Calu3 (cell line): ENCODE measurements around the gene CMIP. TPM values are rescaled to one million over a fixed set of nuclear protein-coding genes. Genes with fewer than 3 reads are reported as not detected.

Experiments used
- BruUV-seq: library from RNA; stranded (reverse); fragments of 400-500 nt; replicated peaks from 2 replicates; lab custom pipeline; 2021; lab: Mats Ljungman, UMichigan
- CTCF ChIA-PET: fragments of 300-600 bp; sonication (Branson Sonifier 250); formaldehyde crosslinking; loops from one replicate; lab custom pipeline; 2022; ENCODE audit warnings: antibody characterized with exemption; lab: Charles Lee
- DNase-seq: peaks from one replicate; pipeline ENCODE4 v3.0.0; 2022
- H3K27ac Mint-ChIP-seq: one replicate; pipeline ENCODE4 v1.8.0; 2022; ENCODE audit warnings: mixed read lengths; ENCODE audit not compliant: unreplicated experiment
- H3K27me3 Mint-ChIP-seq: one replicate; pipeline ENCODE4 v1.8.0; 2022; ENCODE audit warnings: mixed read lengths; ENCODE audit not compliant: unreplicated experiment
- H3K36me3 Mint-ChIP-seq: one replicate; pipeline ENCODE4 v1.8.0; 2022; ENCODE audit warnings: mild to moderate bottlenecking, moderate library complexity, mixed read lengths; ENCODE audit not compliant: insufficient read depth, unreplicated experiment
- H3K4me1 Mint-ChIP-seq: one replicate; pipeline ENCODE4 v1.8.0; 2022; ENCODE audit warnings: mild to moderate bottlenecking, low read depth, mixed read lengths; ENCODE audit not compliant: unreplicated experiment
- H3K4me3 Mint-ChIP-seq: one replicate; pipeline ENCODE4 v1.8.0; 2022; ENCODE audit warnings: mild to moderate bottlenecking, low read depth, moderate library complexity, mixed read lengths; ENCODE audit not compliant: unreplicated experiment
- H3K9me3 Mint-ChIP-seq: one replicate; pipeline ENCODE4 v1.8.0; 2022; ENCODE audit warnings: low read depth, mixed read lengths; ENCODE audit not compliant: unreplicated experiment
- intact Hi-C: fragments of 100-400 bp; cut with micrococcal nuclease; formaldehyde crosslinking; loops from one replicate; pipeline ENCODE4 v1.10.0; 2022; ENCODE audit not compliant: unreplicated experiment
- total RNA-seq: library from RNA; stranded (reverse); gene quantifications from 2 replicates; pipeline ENCODE4 v1.2.3, GENCODE V29; 2022
- TF ChIP-seq, protein P1 (sequence below): fragments of 200-600 bp; IDR thresholded peaks from one replicate; pipeline ENCODE4 v1.8.0; 2022; ENCODE audit warnings: antibody characterized with exemption; ENCODE audit not compliant: unreplicated experiment

CMIP gene
- total RNA-seq, 1 experiment from 2014 or later, result 82.7 TPM

DNA sequence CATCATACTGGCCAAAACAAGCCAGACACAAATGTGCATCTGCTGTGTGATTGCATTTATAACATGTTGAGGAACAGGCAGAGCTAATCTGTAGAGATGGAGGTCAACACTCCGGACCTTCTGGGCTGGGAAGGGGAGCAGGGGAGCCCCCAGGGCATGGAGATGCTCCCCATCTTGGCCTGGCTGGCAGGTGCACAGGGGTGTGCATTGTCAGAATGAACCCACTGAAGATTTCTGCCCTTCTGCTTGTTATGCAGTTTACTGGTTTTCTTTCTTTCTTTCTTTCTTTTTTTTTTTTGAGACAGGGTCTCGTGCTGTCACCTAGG lies 146.9 kb downstream of the CMIP start:
- H3K27ac Mint-ChIP-seq, result no peak overlapping the region
- peaks cover 39% of the 10 kb centered on the region for H3K4me1 Mint-ChIP-seq
- H3K4me3 Mint-ChIP-seq, result no peak overlapping the region
- no TSS peak for BruUV-seq
- TF ChIP-seq, protein P1, sequence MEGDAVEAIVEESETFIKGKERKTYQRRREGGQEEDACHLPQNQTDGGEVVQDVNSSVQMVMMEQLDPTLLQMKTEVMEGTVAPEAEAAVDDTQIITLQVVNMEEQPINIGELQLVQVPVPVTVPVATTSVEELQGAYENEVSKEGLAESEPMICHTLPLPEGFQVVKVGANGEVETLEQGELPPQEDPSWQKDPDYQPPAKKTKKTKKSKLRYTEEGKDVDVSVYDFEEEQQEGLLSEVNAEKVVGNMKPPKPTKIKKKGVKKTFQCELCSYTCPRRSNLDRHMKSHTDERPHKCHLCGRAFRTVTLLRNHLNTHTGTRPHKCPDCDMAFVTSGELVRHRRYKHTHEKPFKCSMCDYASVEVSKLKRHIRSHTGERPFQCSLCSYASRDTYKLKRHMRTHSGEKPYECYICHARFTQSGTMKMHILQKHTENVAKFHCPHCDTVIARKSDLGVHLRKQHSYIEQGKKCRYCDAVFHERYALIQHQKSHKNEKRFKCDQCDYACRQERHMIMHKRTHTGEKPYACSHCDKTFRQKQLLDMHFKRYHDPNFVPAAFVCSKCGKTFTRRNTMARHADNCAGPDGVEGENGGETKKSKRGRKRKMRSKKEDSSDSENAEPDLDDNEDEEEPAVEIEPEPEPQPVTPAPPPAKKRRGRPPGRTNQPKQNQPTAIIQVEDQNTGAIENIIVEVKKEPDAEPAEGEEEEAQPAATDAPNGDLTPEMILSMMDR, result no peak
- CTCF ChIA-PET, result interaction anchor here (0.7 kb wide), 1 partner anchor 16 kb away, joined by 3 read pairs; no protein-coding TSS in a partner anchor
- H3K27me3 Mint-ChIP-seq, result no peaks in the 10 kb centered on the region
- H3K9me3 Mint-ChIP-seq, result no peaks in the 10 kb centered on the region
- intact Hi-C loops, result no loop called here
- no peak for DNase-seq
- H3K36me3 Mint-ChIP-seq, result peaks cover 23% of the 10 kb centered on the region

DNA sequence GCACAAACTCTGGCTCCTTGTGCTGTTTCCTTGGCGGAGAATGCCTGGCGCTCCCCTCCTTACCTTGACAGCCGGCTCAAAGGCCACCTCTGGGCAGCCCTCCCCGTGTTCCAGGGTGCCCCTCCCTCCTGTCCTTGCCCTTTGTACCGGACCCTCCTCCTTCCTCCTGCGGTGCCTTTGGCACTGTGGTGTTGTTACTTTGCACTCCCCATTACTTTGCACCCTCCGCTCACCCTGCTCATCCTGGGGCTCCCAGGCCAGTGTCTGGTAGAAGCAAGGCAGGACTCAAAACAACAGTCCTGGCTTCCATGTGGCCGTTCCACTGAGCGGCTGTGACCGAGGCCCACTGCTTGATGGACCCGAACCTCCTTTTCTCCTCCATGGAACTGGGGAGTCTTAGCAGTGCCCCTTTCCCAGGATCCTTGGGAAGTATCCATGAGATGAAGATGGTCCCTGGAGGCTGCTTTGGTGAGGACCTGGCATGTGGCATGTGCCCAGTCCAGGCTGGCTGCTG lies 147.8 kb downstream of the CMIP start:
- no peak for DNase-seq
- no peak overlapping the region for H3K27ac Mint-ChIP-seq
- CTCF ChIA-PET, result interaction anchor here (0.7 kb wide), 1 partner anchor 23 kb away, joined by 3 read pairs; no protein-coding TSS in a partner anchor
- no peaks in the 10 kb centered on the region for H3K9me3 Mint-ChIP-seq
- intact Hi-C loops, result no loop called here
- H3K4me1 Mint-ChIP-seq, result peaks cover 36% of the 10 kb centered on the region
- no peak overlapping the region for H3K4me3 Mint-ChIP-seq
- TF ChIP-seq, protein P1, result no peak
- H3K36me3 Mint-ChIP-seq, result peaks cover 16% of the 10 kb centered on the region
- no TSS peak for BruUV-seq
- no peaks in the 10 kb centered on the region for H3K27me3 Mint-ChIP-seq

DNA sequence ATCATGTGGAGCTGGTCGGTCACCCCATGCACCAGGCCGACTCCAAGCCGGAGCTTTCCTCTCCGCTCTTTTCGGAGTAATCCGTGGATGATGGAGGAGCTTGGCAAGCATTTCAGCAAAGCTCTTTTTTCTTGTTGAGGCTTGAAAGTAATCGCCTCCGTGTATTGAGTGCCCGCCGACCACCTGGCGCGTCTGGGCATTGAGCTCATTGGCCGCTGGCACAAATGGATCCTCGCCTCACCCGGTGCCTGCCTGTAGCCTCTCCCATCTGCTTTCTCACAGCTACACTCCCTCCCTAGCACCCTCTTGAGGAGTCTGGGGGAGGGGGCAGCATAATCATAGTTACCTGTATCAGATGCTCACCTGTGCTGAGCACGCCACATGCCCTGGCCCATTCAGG lies 148.9 kb downstream of the CMIP start:
- H3K27me3 Mint-ChIP-seq, result no peaks in the 10 kb centered on the region
- H3K4me3 Mint-ChIP-seq, result no peak overlapping the region
- BruUV-seq, result no TSS peak
- TF ChIP-seq, protein P1, result no peak
- no peak overlapping the region for H3K27ac Mint-ChIP-seq
- no peaks in the 10 kb centered on the region for H3K9me3 Mint-ChIP-seq
- no peak for DNase-seq
- peaks cover 13% of the 10 kb centered on the region for H3K36me3 Mint-ChIP-seq
- H3K4me1 Mint-ChIP-seq, result peaks cover 36% of the 10 kb centered on the region
- intact Hi-C loops, result no loop called here
- CTCF ChIA-PET, result no interaction called here

DNA sequence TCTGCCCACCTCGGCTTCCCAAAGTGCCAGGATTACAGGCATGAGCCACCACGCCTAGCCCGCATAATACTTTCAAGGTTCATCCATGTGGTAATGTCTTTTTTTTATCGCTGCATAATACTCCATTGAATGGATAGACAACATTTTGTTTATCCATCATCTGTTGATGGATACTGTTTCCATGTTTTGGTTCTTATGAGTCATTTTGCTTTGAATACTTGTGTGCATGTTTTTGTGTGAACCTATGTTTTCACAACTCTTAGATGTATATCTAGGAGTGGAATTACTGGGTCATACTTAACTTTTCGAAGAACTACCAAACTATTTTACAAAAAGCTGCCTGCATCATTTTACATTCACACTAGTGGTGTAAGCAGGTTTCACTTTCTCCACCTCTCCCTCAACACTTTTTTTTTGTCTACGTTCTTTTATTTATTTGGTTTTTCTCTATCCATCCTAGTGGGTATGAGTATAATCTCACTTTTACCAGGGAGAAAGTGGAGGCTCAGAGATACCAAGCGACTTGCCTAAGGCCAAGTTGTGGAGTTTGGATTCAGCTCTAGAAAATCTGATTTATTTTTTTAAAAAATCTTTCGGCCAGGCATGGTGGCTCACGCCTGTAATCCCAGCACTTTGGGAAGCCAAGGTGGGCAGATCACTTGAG lies 151.2 kb downstream of the CMIP start:
- no TSS peak for BruUV-seq
- intact Hi-C loops, result no loop called here
- Mint-ChIP-seq H3K4me3 (no peak overlapping the region), H3K4me1 (peaks cover 50% of the 10 kb centered on the region), H3K27me3 (no peaks in the 10 kb centered on the region), H3K27ac (no peak overlapping the region), H3K36me3 (peaks cover 9% of the 10 kb centered on the region), H3K9me3 (no peaks in the 10 kb centered on the region)
- CTCF ChIA-PET, result interaction anchor here (0.6 kb wide), 1 partner anchor 182 kb away, joined by 3 read pairs; no protein-coding TSS in a partner anchor
- TF ChIP-seq, protein P1, result no peak
- DNase-seq, result no peak
